AG04450 (cell line): ENCODE results near the gene NT5C2. TPM values are rescaled to one million over a fixed set of nuclear protein-coding genes. Genes with fewer than 3 reads are reported as not detected.
"Not testable (repeated sequence)": the region's sequence is repeated elsewhere in the genome, so short reads cannot be mapped to it uniquely, and the experiment has no call there.

Experiments
- CTCF ChIA-PET: fragments of 300-600, 350-600 bp; formaldehyde crosslinking; extraction: SDS; loops from one replicate; lab custom pipeline; 2022; ENCODE audit warnings: antibody characterized with exemption, inconsistent platforms; lab: Charles Lee
- POLR2A ChIA-PET: fragments of 350-600 bp; formaldehyde crosslinking; extraction: SDS; loops from one replicate; lab custom pipeline; 2021; ENCODE audit warnings: antibody characterized with exemption, inconsistent platforms; lab: Yijun Ruan, JAX
- DNase-seq: peaks from one replicate; pipeline ENCODE4 v3.0.0-alpha.2; 2011; ENCODE audit warnings: low read depth, low spot score
- H3K27ac ChIP-seq: one replicate; pipeline ENCODE4 v1.5.1; 2012; ENCODE audit warnings: low read depth, low read length, control low read depth
- H3K27me3 ChIP-seq: one replicate; pipeline ENCODE4 v1.6.0; 2012; ENCODE audit warnings: low read length; ENCODE audit not compliant: control insufficient read depth, insufficient read depth
- H3K4me3 ChIP-seq: 2 replicates; pipeline ENCODE4 v1.5.1; 2011; ENCODE audit warnings: mild to moderate bottlenecking, low read depth, low read length, control low read depth
- H3K9me3 ChIP-seq: 2 replicates; pipeline ENCODE4 v1.5.1; 2012; ENCODE audit warnings: low read length; ENCODE audit not compliant: control insufficient read depth, insufficient read depth
- polyA plus RNA-seq: library from polyadenylated mRNA; depleted of rRNA; stranded (reverse); fragments of >200 nt; gene quantifications from 2 replicates; pipeline ENCODE4 v1.2.3, GENCODE V29; 2011
- TF ChIP-seq, protein P1 (sequence below): IDR thresholded peaks from 2 replicates; pipeline ENCODE4 v1.5.1; 2011; ENCODE audit warnings: low read depth, low read length, control low read depth, inconsistent platforms

The NT5C2 gene
- polyA plus RNA-seq, 1 experiment = 117 TPM

DNA sequence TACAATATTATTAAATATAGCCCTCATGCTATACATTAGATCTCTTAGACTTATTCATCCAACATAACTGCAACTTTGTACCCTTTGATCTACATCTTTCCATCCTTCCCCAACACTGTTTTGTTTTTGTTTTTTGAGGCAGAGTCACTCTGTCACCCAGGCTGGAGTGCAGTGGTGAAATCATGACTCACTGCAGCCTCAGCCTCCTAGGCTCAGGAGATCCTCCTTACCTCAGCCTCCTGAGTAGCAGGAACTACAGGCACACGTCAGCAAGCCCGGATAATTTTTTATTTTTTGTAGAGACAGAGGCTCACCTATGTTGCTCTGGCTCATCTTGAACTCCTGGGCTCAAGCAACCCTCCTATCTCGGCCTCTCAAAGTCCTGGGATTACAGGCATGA, 53.3 kb downstream of the NT5C2 start:
- no peak for DNase-seq
- no peaks in the 10 kb centered on the region for H3K27me3 ChIP-seq
- ChIA-PET POLR2A (no interaction called here), CTCF (interaction anchor here (1.1 to 4.0 kb wide), 2 partner anchors 100 to 104 kb away, joined by 4 to 19 read pairs; no protein-coding TSS in a partner anchor)
- TF ChIP-seq, protein P1, sequence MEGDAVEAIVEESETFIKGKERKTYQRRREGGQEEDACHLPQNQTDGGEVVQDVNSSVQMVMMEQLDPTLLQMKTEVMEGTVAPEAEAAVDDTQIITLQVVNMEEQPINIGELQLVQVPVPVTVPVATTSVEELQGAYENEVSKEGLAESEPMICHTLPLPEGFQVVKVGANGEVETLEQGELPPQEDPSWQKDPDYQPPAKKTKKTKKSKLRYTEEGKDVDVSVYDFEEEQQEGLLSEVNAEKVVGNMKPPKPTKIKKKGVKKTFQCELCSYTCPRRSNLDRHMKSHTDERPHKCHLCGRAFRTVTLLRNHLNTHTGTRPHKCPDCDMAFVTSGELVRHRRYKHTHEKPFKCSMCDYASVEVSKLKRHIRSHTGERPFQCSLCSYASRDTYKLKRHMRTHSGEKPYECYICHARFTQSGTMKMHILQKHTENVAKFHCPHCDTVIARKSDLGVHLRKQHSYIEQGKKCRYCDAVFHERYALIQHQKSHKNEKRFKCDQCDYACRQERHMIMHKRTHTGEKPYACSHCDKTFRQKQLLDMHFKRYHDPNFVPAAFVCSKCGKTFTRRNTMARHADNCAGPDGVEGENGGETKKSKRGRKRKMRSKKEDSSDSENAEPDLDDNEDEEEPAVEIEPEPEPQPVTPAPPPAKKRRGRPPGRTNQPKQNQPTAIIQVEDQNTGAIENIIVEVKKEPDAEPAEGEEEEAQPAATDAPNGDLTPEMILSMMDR = no peak
- no peak overlapping the region for H3K27ac ChIP-seq
- H3K9me3 ChIP-seq = no peaks in the 10 kb centered on the region
- H3K4me3 ChIP-seq = no peak overlapping the region

DNA sequence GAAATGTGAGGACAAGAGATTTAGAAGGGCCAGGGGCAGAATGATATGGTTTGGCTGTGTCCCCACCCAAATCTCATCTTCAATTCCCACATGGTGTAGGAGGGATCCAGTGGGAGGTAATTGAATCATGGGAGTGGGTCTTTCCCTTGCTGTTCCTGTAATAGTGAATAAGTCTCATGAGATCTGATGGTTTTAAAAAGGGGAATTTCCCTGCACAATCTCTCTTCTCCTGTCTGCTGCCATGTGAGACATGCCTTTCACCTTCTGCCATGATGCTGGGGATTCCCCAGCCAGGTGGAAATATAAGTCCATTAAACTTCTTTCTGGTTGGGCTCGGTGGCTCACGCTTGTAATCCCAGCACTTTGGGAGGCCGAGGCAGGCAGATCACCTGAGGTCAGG, 57.9 kb downstream of the NT5C2 start:
- H3K27me3 ChIP-seq, H3K4me3 ChIP-seq, DNase-seq, H3K27ac ChIP-seq, H3K9me3 ChIP-seq, CTCF ChIA-PET, POLR2A ChIA-PET: not testable (repeated sequence)

DNA sequence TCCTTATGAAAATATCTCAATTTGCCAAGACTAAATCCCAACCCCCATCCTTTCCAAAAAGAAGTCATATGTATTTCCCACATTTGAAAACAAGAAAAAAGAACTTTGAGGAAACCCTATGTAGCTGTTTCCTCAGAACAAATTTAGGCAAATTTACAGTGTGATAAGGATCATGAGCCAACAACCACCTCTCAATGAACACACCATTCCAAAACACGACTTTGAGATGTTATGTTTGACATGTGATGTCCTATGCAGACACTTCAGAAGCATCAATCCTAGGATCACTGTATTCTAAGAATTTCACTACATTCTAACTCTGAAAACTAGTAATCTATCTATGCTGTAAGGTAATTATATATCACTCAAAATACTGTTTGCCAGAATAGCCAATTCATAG, 62.2 kb downstream of the NT5C2 start:
- ChIA-PET POLR2A (no interaction called here), CTCF (interaction anchor here (1.2 kb wide), 1 partner anchor 297 kb away, joined by 3 read pairs; no protein-coding TSS in a partner anchor)

DNA sequence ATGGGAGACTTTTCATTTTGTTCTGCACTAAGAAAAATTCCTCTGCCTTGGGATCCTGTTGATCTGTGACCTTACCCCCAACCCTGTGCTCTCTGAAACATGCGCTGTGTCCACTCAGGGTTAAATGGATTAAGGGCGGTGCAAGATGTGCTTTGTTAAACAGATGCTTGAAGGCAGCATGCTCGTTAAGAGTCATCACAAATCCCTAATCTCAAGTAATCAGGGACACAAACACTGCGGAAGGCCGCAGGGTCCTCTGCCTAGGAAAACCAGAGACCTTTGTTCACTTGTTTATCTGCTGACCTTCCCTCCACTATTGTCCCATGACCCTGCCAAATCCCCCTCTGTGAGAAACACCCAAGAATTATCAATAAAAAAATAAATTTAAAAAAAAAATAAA, 62.9 kb downstream of the NT5C2 start:
- H3K27me3 ChIP-seq, CTCF ChIA-PET, DNase-seq, POLR2A ChIA-PET, H3K4me3 ChIP-seq, H3K27ac ChIP-seq, H3K9me3 ChIP-seq: not testable (repeated sequence)

More for the DNA sequence above, 62.2 kb downstream of the NT5C2 start:
- TF ChIP-seq, protein P1 = no peak
- no peak overlapping the region for H3K4me3 ChIP-seq
- H3K27me3 ChIP-seq = no peaks in the 10 kb centered on the region
- no peak for DNase-seq
- H3K9me3 ChIP-seq = no peaks in the 10 kb centered on the region
- H3K27ac ChIP-seq = no peak overlapping the region

DNA sequence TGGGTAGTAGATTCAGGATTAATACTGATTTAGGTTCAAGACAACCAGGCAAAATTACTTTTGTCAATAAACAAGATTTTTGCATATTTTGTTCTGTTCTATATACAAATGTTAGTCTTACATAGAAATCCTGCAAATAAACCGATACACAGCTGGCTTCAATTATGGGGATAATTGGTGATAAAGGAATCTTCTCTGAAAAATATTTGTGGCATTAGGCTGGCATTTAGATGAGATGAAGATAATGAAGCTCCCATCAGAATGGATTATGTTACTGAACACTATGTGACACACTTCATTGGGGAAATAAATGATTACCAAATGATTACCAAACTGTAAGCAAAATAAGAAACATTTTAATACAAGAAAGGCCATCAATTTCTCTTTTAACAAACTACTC, 65.8 kb downstream of the NT5C2 start:
- TF ChIP-seq, protein P1 = no peak
- POLR2A ChIA-PET = interaction anchor here (0.6 kb wide), 1 partner anchor 64 kb away, joined by 5 read pairs; no protein-coding TSS in a partner anchor
- no peaks in the 10 kb centered on the region for H3K9me3 ChIP-seq
- H3K27ac ChIP-seq = no peak overlapping the region
- CTCF ChIA-PET = interaction anchor here (1.0 kb wide), 1 partner anchor 106 kb away, joined by 3 read pairs; no protein-coding TSS in a partner anchor
- no peak for DNase-seq
- H3K4me3 ChIP-seq = no peak overlapping the region
- H3K27me3 ChIP-seq = no peaks in the 10 kb centered on the region

DNA sequence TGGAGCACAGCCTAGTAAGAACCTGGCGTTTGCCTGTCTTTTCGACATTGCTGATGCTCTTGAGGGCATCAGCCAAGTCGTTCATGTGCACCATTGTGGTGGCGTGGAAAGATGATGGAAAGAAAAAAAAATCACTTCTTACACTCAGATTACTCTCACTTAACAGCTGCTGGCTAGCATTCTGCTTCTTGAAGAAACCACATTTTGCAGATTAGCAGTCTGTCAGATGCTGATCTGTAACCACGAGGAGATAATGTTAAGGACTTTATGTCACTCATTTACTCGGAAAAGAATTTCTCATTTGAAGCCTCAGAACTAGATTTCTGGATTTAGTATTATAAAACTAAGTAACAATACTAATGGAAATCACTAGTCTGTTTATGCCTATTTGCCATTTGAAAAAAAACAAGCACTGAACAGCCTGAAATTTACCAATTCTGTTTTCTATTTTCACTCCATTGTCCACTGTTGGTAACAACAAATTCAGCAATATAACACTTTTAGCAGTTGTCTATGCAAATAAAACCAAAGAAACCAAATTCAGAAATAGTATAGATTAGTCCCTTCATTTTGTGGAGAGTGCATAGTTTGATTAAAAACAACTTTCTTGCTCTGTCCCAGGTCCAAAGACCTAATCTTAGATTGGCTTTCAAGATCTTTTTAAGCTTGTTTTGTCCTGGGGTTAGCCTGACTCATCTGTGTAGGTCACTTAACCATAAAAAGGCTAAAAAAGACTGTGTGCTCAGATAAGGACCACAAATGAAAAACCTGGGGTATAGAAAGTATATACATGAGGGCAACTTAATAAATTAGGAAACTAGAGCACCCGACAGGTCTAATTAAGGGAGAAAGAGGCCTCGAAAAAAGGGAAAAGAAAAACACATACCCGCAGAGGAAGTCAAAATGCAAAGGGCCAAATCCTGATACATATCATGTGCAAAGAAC, 67.5 kb downstream of the NT5C2 start:
- Histone ChIP-seq H3K4me3 (no peak overlapping the region), H3K27me3 (no peaks in the 10 kb centered on the region), H3K27ac (no peak overlapping the region), H3K9me3 (no peaks in the 10 kb centered on the region)
- ChIA-PET CTCF (interaction anchor here (0.6 kb wide), 2 partner anchors 19 to 106 kb away, joined by 3 to 6 read pairs; no protein-coding TSS in a partner anchor), POLR2A (no interaction called here)
- TF ChIP-seq, protein P1 = no peak
- DNase-seq = no peak
